Colon (tissue), 2 donors: ENCODE data around the gene PPP3CA.
"Not testable (repeated sequence)": the region's sequence is repeated elsewhere in the genome, so short reads cannot be mapped to it uniquely, and the experiment has no call there.

Source experiments
- FAIRE-seq: peaks from 2 replicates; lab custom pipeline; 2012; peaks lifted over from hg19 to GRCh38; lab: Jason Lieb, UNC
- donor health status: control.
- donor health status: control.

Gene PPP3CA

DNA sequence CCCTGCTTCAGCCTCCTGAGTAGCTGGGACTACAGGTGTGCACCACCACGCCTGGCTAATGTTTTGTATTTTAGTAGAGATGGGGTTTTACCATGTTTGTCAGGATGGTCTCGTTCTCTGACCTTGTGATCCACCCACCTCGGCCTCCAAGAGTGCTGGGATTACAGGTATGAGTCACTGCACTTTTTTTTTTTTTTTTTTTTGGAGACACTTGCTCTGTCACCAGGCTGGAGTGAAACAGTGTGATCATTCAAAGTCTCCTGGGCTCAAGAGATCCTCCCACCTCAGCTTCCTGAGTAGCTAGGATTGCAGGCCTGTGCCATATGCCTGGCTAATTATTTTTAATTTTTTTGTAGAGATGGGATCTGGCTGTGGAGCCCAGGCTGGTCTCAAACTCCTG lies 338.8 kb downstream of the PPP3CA start:
- no peak for FAIRE-seq

DNA sequence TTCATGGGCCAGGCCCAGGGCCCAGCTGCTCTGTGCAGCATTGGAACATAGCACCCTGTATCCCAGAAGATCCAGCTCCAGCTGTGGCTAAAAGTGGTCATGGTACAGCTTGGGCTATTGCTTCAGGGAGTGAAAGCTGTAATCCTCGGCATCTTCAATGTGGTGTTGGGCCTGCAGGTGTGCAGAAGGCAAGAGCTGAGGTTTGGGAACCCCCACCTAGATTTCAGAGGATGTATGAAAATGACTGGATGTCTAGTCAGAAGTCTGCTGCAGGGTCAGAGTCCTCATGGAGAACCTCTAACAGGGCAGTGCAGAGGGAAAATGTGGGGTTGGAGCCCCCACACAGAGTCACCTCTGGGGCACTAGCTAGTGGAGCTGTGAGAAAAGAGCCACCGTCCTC lies 341.7 kb downstream of the PPP3CA start:
- no peak for FAIRE-seq

DNA sequence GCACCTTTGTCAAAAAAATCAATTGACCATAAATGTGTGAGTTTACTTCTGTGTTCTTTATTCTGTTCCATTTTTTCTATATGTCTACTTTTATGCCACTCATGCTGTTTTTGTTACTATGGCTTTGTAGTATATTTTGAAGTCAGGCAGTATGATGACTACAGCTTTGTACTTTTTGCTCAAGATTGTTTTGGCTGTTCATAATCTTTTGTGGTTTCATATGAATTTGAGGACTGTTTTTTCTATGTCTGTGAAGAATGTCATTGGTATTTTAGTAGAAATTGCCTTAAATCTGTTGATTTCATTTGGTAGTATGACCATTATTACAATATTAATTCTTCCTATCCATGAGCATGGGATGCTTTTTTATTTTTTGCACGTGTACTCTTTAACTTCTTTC lies 346.8 kb downstream of the PPP3CA start:
- FAIRE-seq = no peak

DNA sequence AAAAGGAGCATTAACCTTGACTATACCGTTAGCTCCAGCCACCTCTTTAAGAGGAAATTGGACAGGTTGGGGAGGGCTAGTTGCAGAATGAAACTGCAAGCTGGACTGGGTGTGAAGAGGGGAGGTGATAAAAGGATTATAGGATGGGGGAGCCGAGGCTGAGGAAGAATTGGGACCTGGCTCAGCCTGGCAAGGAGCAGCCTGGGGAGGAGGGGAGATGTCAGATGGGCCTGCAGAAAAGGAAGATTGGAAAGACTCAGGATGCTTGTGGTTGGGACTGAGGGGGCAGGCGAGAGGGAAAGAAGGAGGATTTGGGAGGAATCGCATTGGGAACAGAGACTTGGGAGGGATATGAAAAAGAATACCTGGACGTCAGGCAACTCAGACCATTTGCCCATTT lies 351.7 kb downstream of the PPP3CA start:
- no peak for FAIRE-seq

DNA sequence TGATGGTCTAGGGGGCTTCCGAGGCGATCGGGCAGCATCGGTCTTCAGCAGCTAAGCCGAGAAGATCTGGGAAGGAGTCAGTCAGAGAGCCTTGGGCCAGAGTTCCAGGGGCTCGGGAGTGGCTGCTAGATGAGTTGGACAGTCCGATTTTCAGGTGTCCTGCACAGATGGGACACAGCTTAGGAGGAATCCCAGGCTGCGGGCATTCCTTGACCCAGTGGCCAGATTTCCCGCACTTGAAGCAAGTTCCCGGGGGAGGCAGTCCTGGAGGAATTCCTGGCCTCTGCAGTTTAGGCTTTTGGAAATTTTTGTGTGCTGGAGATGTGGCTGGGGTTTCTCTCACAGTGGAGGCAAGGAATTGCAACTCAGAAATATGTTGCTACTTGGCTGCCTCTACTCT lies 352.3 kb downstream of the PPP3CA start:
- not testable (repeated sequence) for FAIRE-seq

DNA sequence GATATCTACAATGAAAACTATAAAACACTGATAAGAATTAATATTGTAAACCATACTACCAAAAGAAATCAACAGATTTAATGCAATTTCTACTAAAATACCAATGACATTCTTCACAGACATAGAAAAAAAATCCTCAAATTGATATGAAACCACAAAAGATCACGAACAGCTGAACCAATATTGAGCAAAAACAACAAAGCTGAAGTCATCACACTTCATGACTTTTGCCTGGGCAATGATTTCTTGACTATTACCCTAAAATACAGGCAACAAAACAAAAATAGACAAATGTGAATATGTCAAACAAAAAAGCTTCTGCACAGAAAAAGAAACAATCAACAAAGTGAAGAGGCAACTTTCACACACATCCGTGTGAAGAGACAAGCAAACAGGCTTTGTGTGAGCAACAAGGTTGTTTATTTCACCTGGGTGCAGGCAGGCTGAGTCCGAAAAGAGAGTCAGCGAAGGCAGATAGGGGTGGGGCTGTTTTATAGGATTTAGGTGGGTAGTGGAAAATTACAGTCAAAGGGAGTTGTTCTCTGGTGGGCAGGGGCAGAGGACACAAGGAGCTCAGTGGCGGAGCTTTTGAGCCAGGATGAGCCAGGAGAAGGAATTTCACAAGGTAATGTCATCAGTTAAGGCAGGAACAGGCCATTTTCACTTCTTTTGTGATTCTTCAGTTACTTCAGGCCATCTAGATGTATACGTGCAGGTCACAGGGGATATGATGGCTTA lies 355.8 kb downstream of the PPP3CA start:
- not testable (repeated sequence) for FAIRE-seq

DNA sequence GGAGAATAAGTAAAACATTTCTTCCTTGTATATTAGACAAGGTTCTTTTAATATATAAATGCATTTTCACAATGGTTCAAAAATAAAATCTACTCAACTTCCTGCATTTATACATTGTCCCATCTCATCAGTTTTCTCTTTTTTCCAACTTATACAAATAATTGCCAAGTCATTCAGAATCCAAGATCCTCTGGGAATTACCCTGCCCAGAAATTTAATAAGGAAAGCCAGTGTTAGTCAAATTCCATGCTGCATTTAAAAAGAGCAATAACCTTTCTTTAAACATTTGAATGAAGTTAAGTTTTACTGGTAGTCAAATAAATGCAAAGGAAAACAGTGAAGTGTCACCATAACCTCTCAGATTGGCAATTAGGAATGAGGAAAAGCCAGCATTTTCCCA lies 357.9 kb downstream of the PPP3CA start:
- no peak for FAIRE-seq

DNA sequence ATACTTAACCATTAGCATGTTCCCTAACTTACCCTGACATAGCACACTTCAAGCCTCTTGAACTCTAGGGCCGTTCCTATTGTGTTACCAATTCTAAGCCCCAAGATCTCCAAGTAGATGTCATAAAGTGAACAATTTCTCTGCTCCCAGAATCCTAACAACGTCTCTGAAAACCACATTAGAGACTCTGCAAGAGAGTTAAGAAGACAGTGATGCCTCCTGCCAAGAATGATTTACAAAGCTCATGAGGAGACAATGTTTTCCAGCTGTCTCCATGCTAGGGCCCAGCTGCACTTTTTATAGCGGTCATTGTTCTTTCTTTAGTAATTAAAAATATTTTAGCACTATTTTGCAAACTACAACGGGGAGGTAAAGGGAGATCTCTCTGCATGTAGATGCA lies 358.4 kb downstream of the PPP3CA start:
- no peak for FAIRE-seq

DNA sequence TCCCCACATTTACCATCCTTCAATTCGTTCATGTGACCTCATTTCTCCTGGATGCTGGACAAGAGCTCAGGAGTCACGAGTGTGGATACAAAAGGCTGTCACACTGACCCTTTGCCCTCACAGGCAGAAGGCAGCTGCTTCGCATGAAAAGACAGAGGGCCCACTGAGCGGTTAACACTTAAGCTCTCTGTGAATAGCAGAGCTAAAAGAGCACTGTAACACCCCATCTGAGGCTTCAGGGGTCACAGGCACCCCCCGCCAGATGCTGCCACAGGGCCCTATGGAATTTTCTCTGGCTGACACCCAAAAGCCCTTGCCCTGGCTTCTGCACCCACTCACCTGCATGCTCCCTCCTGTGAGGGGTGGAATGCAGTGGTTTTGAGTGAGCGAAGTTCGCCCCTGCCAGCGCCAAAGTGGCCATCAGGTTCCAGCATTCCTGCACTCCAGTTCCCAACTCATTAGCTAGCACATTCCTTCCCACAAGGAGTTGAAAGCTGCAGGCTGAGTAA lies 360.9 kb downstream of the PPP3CA start:
- FAIRE-seq = no peak

DNA sequence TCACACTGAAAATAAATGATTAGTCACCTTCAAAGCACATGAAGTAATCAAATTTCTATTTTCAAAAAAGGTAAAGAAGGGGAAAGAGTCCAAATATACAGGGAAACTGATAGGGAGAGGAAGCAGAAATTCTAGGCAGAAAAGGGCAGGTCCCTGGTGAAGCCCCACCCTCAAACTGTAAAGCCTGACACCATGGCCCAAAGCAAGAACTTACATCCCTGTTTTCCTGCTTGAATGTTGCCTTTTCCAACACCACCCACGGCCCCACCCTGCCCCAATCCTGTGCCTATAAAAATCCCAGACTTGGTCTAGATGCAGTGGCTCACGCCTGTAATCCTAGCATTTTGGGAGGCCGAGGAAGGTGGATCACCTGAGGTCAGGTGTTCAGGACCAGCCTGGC lies 361.8 kb downstream of the PPP3CA start:
- no peak for FAIRE-seq

DNA sequence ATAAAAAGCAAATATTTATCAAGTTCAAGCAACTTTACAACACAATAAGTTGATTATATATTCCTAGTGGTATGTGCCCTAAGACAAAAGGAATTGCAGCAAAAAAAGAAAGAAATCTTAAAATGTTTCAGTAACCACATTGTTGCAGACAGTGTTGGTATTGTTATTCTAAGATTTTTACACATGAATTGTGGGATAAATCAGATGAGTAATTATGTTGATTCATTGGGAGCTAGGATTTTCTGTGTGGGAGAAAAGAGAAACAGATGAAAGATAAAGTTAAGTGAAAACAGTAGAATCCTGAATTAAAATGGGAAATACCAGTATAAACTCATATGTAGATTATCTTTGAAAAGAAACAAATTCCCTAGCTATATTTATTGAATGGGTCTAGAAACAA lies 362.4 kb downstream of the PPP3CA start:
- no peak for FAIRE-seq

DNA sequence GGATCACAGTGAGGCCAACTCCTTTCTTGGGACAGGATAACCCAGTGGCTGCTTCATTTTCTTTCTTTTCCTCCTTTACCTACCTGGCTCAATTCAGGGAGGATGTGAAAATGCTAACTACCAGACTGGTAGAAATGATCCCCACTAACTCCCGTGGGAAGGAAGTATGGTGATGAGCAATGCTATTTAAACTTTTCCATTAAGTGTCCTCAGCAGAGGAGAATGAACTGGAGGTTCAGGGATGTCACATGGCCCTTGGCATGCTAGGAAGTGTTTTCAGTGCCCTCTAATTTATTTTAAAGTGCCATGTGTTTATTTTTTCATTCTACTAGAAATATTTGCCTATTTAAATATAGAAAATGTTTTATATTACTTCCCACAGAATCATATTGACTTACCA lies 363.9 kb downstream of the PPP3CA start:
- FAIRE-seq = no peak

DNA sequence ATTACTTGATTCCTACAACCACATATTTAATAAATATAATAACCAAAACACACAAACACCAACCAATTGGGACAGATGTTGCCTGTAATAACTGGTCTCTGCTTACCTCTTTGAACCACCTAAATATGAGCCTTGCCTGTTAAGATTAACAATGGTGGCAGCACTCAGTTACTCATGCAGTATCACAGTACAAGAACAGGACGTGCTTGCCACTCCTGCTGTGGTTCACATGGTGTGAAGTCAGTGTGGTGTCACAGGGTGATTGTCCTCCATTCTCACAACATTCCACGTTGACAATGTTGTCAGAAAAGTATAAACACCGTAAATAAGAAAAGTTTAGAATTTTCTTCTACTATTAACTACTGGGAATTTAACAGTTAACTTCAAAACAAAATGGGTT lies 365.0 kb downstream of the PPP3CA start:
- no peak for FAIRE-seq

DNA sequence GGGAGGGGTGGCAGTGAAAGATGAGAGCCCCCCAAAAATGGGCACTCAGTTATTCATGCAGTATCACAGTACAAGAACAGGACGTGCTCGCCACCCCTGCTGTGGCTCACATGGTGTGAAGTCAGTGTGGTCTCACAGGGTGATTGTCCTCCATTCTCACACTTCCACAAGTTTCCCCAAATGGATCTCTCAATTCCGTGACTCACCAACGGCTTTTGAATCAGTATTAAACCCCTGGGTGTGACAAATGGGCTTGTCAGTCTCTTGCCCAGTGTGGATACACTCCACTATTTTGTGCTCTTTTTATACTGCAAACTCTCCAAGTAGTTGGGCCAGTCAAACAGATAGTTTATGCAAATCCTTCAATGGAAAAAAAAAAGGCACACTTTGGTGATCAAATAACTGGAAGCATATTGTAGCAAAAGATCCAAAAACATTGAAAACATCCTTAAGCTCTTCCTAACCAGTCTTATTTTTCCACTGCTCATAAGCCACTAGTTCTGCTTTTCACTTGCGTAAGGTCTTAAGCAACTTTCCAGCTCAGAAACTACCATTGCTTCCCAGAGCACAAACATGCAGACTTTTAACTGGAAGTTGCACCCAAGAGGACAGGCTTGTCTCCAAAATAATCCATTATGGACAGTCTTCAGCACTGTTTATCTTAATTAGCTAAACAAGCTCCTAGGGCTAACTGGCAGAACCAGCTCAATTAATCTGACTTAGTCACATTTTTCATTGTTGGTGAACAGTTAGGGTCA lies 365.7 kb downstream of the PPP3CA start:
- no peak for FAIRE-seq

DNA sequence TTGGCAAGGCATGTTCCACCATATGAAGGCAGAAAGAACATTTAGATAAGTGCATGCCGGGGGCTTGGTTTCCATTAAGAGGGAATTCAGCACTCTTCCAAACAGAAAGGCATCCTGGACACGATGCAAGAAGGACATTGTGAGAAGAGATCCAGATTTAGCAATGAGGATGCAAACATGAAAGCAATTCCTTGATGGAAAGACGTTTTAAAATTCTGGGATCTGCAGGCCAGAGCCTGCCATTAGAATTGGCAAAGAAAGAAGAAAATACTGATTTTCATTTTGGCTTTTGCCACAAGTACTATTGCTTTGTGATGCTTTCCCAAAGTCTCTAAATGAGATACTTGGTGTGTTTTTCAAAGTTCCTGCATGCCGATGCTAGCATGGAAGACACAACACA lies 367.6 kb downstream of the PPP3CA start:
- FAIRE-seq = no peak

DNA sequence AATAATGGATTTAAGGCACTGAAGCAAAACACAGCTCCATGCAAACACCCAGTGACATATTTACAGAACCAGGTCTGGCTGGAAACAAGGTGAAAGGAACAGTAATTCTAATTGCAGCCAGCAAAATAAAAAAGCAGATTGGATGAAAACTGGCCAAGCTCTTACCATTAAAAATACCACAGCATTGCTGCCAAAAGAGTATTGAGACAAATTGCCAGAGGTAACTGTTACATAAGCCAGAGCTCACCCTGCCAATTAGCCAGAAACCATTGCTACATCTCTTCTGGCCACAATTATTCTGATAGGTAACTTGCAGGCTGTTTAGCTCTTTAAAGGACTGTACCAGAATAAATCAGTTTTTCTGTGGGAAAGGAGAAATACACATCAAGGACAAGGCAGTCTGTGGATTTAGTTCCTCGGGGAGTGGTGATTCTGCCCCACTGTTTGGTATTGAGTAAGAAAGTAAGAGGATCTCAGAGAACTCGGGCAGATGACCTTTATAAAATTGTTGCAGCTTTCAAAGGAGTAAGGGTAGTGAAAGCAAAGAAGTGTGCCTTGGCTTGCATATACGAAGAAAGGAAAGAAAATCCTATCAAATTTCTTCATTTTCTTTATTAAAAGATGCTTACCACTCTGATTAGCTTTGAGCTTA lies 369.5 kb downstream of the PPP3CA start:
- FAIRE-seq = no peak

DNA sequence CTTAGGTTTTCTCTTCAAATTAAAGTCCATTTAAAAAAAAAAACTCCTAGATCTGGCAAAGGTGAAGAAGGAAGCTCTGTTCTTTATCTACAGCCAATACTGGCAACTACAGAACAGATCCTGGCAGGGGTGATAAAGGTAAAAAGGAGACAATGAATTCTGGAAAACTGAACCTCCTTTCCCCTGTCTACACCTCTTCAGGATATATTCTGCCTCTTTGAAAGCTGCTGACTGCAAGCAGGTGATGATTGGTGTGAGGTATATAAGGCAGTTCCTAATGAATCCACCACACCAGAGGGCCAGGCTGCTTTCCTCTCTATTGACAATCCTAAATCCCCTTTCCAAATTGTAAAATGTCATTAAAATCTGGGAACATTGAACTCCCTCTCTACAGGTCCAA lies 370.1 kb downstream of the PPP3CA start:
- FAIRE-seq = no peak
